Left ventricle myocardium inferior (tissue), 1 donor: ENCODE measurements around the gene IGF1R. TPM values are rescaled to one million over a fixed set of nuclear protein-coding genes. Genes with fewer than 3 reads are reported as not detected.

ENCODE experiments used
- DNase-seq: peaks from one replicate; pipeline ENCODE4 v3.0.0-alpha.2; 2020
- H3K27ac ChIP-seq: fragments of 200-600 bp; replicated peaks from 2 replicates; pipeline ENCODE4 v1.8.0; 2021
- H3K27me3 ChIP-seq: fragments of 200-600 bp; 2 replicates; pipeline ENCODE4 v1.8.0; 2021; ENCODE audit warnings: low read depth
- H3K36me3 ChIP-seq: fragments of 200-600 bp; 2 replicates; pipeline ENCODE4 v1.8.0; 2021
- H3K4me1 ChIP-seq: fragments of 200-600 bp; 2 replicates; pipeline ENCODE4 v1.8.0; 2021
- H3K4me3 ChIP-seq: fragments of 200-600 bp; 2 replicates; pipeline ENCODE4 v1.8.0; 2021; ENCODE audit warnings: mild to moderate bottlenecking, moderate library complexity
- H3K9me3 ChIP-seq: fragments of 200-600 bp; replicated peaks from 2 replicates; pipeline ENCODE4 v1.8.0; 2021
- intact Hi-C: fragments of 100-400 bp; cut with micrococcal nuclease; formaldehyde crosslinking; loops from one replicate; pipeline ENCODE4 v1.11.0; 2022
- total RNA-seq: library from RNA; stranded (reverse); fragmentation: NEBNext Ultra II Directional; extraction: Animal tissue kit (Norgen Biotek cat#: 25700); gene quantifications from one replicate; pipeline ENCODE4 v1.2.1, GENCODE V29; 2021
- TF ChIP-seq, protein P1 (sequence below): fragments of 200-600 bp; IDR thresholded peaks from 2 replicates; pipeline ENCODE4 v1.8.0; 2021; ENCODE audit warnings: antibody characterized with exemption, mild to moderate bottlenecking, borderline replicate concordance
- donor health status: DM: no; HTN: yes; CAD: no; lungs with severe emphysema.

Gene IGF1R
- total RNA-seq, 1 donor from 2014 or later: 37.2 TPM

DNA sequence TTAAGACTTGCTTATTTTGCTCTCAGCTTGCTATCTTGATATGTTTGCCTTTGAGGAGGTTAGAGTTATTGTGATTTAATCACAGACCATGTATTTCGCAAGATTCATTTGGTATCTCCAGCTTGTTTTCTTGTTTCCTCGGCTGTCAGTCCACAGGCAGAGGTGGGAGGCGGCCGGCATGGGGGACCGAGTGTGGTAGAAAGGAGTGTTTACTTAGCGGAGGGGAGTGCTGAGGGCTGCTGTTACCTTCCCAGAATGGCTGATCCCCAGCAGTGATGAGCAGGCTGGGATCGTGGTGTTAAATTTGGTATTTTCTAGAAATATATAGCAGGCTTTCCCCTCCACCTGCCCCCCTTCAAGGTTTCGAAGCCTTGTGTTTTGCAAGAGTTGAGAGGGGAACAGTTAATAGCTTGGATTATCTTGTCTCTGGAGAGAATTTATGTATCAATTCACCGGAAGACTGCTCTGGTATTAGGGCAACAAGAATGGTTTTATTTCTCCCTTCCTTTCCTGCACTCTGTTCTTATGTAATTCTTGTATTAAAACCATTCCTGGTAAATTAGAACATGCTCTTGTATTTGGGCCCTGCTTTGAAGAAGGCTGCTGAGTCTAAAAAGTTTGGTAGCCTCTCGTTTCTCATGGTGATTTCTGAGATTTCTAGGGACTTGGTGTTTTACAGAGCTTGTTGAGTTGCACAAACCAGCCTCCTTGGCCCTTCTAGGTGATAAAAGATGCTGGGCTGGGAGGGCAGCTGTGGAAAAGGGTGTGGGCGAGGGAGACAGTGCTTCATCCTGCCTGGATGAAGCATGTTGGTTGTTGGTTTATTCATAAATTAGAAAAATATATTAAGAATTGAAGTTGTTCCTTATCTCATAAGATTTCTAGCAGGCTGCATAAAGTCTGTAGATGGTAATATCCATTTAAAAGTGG lies 151.4 kb downstream of the IGF1R start:
- intact Hi-C loops: no loop called here

DNA sequence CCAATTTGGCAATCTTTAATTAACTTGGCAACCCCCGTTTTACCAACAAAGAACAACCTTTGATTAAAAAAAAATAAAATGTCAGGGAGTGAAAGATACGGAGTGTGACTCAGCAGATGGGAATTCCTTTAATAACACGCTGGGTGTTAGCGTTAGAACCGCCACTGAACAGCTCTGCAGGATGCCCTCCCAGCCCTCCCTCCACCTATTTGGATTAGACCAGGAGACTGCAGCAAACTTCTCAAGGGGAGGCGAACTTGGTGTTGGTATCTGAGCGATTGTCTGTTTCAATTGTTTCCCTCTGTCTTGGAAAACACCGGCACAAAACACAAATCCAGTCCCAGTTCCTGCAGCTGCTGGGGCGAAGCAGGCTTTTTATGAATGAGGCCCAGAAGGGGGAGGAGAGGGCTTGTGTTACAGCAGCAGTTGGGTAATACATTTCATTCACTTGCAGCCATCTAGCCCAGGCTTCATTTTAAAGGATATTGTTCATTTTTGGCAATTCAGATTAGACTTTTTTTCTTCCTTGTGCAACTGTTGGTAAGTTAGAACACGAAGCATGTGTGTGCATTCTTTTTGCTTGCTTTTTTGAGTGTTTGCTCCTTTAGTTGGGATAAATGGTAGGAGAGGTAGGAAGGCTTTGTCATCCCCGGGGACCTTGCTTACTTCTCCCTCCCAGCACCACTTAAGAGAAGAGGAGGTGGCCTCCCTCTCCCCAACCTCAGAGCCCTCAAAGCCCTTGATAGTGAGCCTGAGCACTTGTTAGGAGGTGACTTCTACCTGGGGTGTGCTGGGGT lies 152.3 kb downstream of the IGF1R start:
- no peak for DNase-seq
- Histone ChIP-seq H3K4me1 (peaks cover 66% of the 10 kb centered on the region), H3K27ac (peak overlapping the region; percentile 69), H3K36me3 (no peaks in the 10 kb centered on the region), H3K9me3 (no peaks in the 10 kb centered on the region), H3K4me3 (peak overlapping the region; percentile 20), H3K27me3 (no peaks in the 10 kb centered on the region)
- intact Hi-C loops: no loop called here
- TF ChIP-seq, protein P1, sequence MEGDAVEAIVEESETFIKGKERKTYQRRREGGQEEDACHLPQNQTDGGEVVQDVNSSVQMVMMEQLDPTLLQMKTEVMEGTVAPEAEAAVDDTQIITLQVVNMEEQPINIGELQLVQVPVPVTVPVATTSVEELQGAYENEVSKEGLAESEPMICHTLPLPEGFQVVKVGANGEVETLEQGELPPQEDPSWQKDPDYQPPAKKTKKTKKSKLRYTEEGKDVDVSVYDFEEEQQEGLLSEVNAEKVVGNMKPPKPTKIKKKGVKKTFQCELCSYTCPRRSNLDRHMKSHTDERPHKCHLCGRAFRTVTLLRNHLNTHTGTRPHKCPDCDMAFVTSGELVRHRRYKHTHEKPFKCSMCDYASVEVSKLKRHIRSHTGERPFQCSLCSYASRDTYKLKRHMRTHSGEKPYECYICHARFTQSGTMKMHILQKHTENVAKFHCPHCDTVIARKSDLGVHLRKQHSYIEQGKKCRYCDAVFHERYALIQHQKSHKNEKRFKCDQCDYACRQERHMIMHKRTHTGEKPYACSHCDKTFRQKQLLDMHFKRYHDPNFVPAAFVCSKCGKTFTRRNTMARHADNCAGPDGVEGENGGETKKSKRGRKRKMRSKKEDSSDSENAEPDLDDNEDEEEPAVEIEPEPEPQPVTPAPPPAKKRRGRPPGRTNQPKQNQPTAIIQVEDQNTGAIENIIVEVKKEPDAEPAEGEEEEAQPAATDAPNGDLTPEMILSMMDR: no peak

More for the DNA sequence above, 151.4 kb downstream of the IGF1R start:
- Histone ChIP-seq H3K27me3 (no peaks in the 10 kb centered on the region), H3K9me3 (no peaks in the 10 kb centered on the region), H3K36me3 (no peaks in the 10 kb centered on the region), H3K27ac (peak overlapping the region; percentile 69), H3K4me1 (peaks cover 67% of the 10 kb centered on the region), H3K4me3 (no peak overlapping the region)
- DNase-seq: no peak
- TF ChIP-seq, protein P1: no peak

DNA sequence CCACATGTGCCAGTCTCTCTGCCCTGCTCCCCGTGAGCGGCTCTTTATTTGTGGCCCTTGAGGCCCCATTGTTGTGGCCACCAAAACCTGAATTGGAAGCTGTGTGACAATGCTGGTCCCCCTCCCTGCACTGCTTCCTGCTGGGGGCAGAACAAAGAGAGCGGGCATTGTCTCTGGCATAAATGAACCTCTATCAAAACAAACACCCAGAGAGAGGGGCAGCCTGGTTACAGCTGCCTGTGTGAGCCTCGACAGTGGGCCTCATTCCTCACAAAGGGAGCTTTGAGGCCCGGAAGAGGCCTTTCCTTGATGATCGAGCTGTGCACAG lies 152.9 kb downstream of the IGF1R start:
- Histone ChIP-seq H3K27me3 (no peaks in the 10 kb centered on the region), H3K27ac (peak overlapping the region; percentile 69), H3K9me3 (no peaks in the 10 kb centered on the region), H3K4me3 (no peak overlapping the region), H3K4me1 (peaks cover 68% of the 10 kb centered on the region), H3K36me3 (no peaks in the 10 kb centered on the region)
- intact Hi-C loops: no loop called here
- TF ChIP-seq, protein P1: no peak
- no peak for DNase-seq

DNA sequence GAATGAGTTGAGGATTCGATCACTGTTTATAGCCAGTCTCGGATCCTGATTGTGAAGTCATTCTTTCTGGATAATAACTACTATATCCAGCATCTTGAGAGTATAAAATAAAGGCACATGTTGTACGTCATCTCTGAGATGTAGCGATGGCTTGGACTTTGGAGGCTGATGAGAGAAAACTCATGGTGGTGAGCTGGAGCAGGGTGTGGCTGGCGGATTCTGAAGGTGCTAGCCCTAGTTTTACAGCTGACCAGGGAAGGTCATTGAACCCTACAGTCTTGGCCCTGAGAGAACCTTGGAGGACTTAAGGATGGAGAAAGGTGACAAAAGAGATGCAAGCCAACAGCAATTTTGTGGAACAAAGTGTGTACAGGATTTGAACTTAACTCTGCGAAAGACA lies 153.8 kb downstream of the IGF1R start:
- Histone ChIP-seq H3K4me1 (peaks cover 68% of the 10 kb centered on the region), H3K27me3 (no peaks in the 10 kb centered on the region), H3K36me3 (no peaks in the 10 kb centered on the region), H3K27ac (no peak overlapping the region), H3K4me3 (no peak overlapping the region), H3K9me3 (no peaks in the 10 kb centered on the region)
- TF ChIP-seq, protein P1: no peak
- intact Hi-C loops: no loop called here
- no peak for DNase-seq

DNA sequence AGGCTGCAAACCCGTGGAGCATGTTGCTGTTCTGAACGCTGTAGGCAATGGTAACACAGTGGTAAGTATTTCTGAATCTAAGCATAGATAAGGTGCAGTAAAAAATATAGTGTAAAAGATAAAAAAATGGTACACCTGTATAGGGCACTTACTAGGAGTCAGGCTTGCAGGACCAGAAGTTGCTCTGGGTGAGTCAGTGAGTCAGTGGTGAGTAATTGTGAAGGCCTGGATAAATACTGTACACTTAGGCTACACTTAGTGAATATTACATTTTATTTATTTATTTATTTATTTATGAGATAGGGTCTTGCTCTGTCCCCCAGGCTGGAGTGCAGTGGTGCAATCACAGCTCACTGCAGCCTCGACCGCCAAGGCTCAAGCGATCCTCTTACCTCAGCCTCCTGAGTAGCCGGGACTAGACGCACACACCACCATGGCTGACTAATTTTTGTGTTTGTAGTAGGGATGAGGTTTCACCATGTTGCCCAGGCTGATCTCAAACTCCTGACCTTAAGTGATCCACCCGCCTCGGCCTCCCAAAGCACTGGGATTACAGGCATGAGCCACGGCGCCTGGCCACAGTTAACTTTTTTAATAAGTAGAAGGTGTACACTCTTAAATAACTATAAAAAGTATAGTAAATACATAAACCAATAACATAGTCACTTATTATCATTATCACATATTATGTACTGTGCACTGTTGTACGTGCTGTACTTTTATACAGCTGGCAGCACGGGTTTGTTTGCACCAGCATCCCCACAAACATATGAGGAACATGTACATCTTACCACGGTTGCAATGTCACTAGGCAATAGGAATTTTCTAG lies 155.1 kb downstream of the IGF1R start:
- H3K36me3 ChIP-seq: no peaks in the 10 kb centered on the region
- H3K27ac ChIP-seq: no peak overlapping the region
- H3K27me3 ChIP-seq: no peaks in the 10 kb centered on the region
- TF ChIP-seq, protein P1: no peak
- no peaks in the 10 kb centered on the region for H3K9me3 ChIP-seq
- DNase-seq: no peak
- H3K4me1 ChIP-seq: peaks cover 72% of the 10 kb centered on the region
- H3K4me3 ChIP-seq: no peak overlapping the region
- intact Hi-C loops: no loop called here
